Keratinocyte (primary cell): ENCODE measurements around the gene SPRY2. TPM values are rescaled to one million over a fixed set of nuclear protein-coding genes. Genes with fewer than 3 reads are reported as not detected.

Experiments used
- DNase-seq: peaks from one replicate; pipeline ENCODE4 v3.0.0-alpha.2; 2011; ENCODE audit warnings: low read depth, missing footprints, low spot score
- FAIRE-seq: peaks from 2 replicates; lab custom pipeline; 2011; peaks lifted over from hg19 to GRCh38; lab: Jason Lieb, UNC
- H2AFZ ChIP-seq: 2 replicates; pipeline ENCODE4 v1.6.0; 2012; ENCODE audit warnings: low read length, control low read depth, inconsistent platforms; ENCODE audit not compliant: control insufficient read depth
- H3K27ac ChIP-seq: 2 replicates; pipeline ENCODE4 v1.5.1; 2011; ENCODE audit warnings: low read length; ENCODE audit not compliant: control insufficient read depth, insufficient read depth
- H3K27me3 ChIP-seq: 3 replicates; pipeline ENCODE4 v1.6.0; 2011; ENCODE audit warnings: low read length; ENCODE audit not compliant: control insufficient read depth, insufficient read depth; ENCODE audit errors: extremely low read depth
- H3K36me3 ChIP-seq, 2 experiments: 2 replicates in 1 of 2; 3 replicates in 1 of 2; pipeline ENCODE4 v1.5.1; 2011; ENCODE audit warnings: low read length in 2 of 2, mild to moderate bottlenecking in 1 of 2; ENCODE audit not compliant: control insufficient read depth in 2 of 2, insufficient read depth in 2 of 2; ENCODE audit errors: extremely low read depth in 1 of 2
- H3K4me1 ChIP-seq: 3 replicates; pipeline ENCODE4 v1.5.1; 2011; ENCODE audit warnings: low read length; ENCODE audit not compliant: control insufficient read depth, insufficient read depth; ENCODE audit errors: extremely low read depth
- H3K4me2 ChIP-seq: 3 replicates; pipeline ENCODE4 v1.6.0; 2011; ENCODE audit warnings: low read depth, low read length; ENCODE audit not compliant: control insufficient read depth, insufficient read depth; ENCODE audit errors: extremely low read depth
- H3K4me3 ChIP-seq, 3 experiments: fragments of 200-600 bp in 1 of 3; sonication (generic) in 1 of 3; 2 replicates in 2 of 3; 3 replicates in 1 of 3; pipeline ENCODE4 v1.5.1; 2011 to 2016; ENCODE audit warnings: low read length in 3 of 3, mild to moderate bottlenecking in 3 of 3, control low read depth in 2 of 3, inconsistent platforms in 1 of 3, low read depth in 1 of 3, mixed read lengths in 1 of 3, mixed run types in 1 of 3, moderate library complexity in 1 of 3; ENCODE audit not compliant: control insufficient read depth in 2 of 3, insufficient read depth in 2 of 3; ENCODE audit errors: extremely low read depth in 1 of 3
- H3K79me2 ChIP-seq: 2 replicates; pipeline ENCODE4 v1.6.0; 2012; ENCODE audit warnings: low read length; ENCODE audit not compliant: control insufficient read depth, insufficient read depth
- H3K9ac ChIP-seq: 3 replicates; pipeline ENCODE4 v1.6.0; 2011; ENCODE audit warnings: low read length; ENCODE audit not compliant: control insufficient read depth, insufficient read depth; ENCODE audit errors: extremely low read depth
- H3K9me1 ChIP-seq: 3 replicates; pipeline ENCODE4 v1.6.0; 2011; ENCODE audit warnings: low read length; ENCODE audit not compliant: control insufficient read depth, insufficient read depth; ENCODE audit errors: extremely low read depth
- H3K9me3 ChIP-seq: 2 replicates; pipeline ENCODE4 v1.5.1; 2012; ENCODE audit warnings: low read depth, low read length; ENCODE audit not compliant: control insufficient read depth
- H4K20me1 ChIP-seq: 3 replicates; pipeline ENCODE4 v1.6.0; 2011; ENCODE audit warnings: low read length; ENCODE audit not compliant: control insufficient read depth, insufficient read depth; ENCODE audit errors: extremely low read depth
- EZH2 ChIP-seq: IDR thresholded peaks from one replicate; pipeline ENCODE4 v1.6.1; 2012; ENCODE audit warnings: inconsistent platforms, mild to moderate bottlenecking, low read length, moderate library complexity
- dilution Hi-C: fragments of 300-500 bp; cut with MboI; formaldehyde crosslinking; loops from one replicate; pipeline ENCODE4 v1.7.0; 2020; ENCODE audit warnings: low sequenced_read_pairs; ENCODE audit not compliant: extremely low pct_ligation_motif_present
- polyA plus RNA-seq, 5 experiments: library from polyadenylated mRNA; depleted of rRNA in 3 of 5; stranded (reverse) in 3 of 5; stranded (forward) in 1 of 5; unstranded in 1 of 5; fragments of >200 nt; gene quantifications; 1 replicate in 1 of 5; 2 replicates in 3 of 5; 3 replicates in 1 of 5; pipeline versions ENCODE4 v1.2.1 to v1.2.3, GENCODE V29; 2011 to 2012; ENCODE audit warnings: missing spikeins in 2 of 5, low read depth in 1 of 5, low replicate concordance in 1 of 5
- small RNA-seq, 3 experiments: library from RNA; depleted of rRNA; stranded (forward); fragments of <200 nt; gene quantifications; one replicate each; pipeline ENCODE3, GENCODE V24; 2012; ENCODE audit warnings: low read depth in 3 of 3, low replicate concordance in 1 of 3; ENCODE audit not compliant: insufficient read length in 3 of 3
- TF ChIP-seq, protein P1 (sequence below), 3 experiments: IDR thresholded peaks in 1 of 3; conservative IDR thresholded peaks in 1 of 3; optimal IDR thresholded peaks in 1 of 3; 2 replicates in 2 of 3; 3 replicates in 1 of 3; pipeline versions ENCODE3 to v1.5.1; 2011; ENCODE audit warnings: low read length in 3 of 3, mild to moderate bottlenecking in 3 of 3, moderate library complexity in 2 of 3, control low read depth in 1 of 3, inconsistent platforms in 1 of 3; ENCODE audit not compliant: insufficient read depth in 2 of 3; ENCODE audit errors: extremely low read depth in 1 of 3

SPRY2 gene
- polyA plus RNA-seq, 1 donor (not counting 4 experiments of a cell fraction or from before 2014, with no cell fraction given) = 28.4 TPM

GRCh38 chr13:80290591-80290990, 50.3 kb downstream of the SPRY2 start:
- Histone ChIP-seq H4K20me1 (no peaks in the 10 kb centered on the region), H3K9ac (no peak overlapping the region), H3K27me3 (no peaks in the 10 kb centered on the region), H3K4me1 (no peaks in the 10 kb centered on the region), H3K9me1 (no peaks in the 10 kb centered on the region), H3K36me3 (no peaks in the 10 kb centered on the region), H3K9me3 (no peaks in the 10 kb centered on the region), H3K4me2 (no peak overlapping the region), H3K4me3 (no peak overlapping the region), H2AFZ (no peak overlapping the region), H3K79me2 (no peaks in the 10 kb centered on the region), H3K27ac (no peak overlapping the region)
- no peak for TF ChIP-seq EZH2
- TF ChIP-seq, protein P1, sequence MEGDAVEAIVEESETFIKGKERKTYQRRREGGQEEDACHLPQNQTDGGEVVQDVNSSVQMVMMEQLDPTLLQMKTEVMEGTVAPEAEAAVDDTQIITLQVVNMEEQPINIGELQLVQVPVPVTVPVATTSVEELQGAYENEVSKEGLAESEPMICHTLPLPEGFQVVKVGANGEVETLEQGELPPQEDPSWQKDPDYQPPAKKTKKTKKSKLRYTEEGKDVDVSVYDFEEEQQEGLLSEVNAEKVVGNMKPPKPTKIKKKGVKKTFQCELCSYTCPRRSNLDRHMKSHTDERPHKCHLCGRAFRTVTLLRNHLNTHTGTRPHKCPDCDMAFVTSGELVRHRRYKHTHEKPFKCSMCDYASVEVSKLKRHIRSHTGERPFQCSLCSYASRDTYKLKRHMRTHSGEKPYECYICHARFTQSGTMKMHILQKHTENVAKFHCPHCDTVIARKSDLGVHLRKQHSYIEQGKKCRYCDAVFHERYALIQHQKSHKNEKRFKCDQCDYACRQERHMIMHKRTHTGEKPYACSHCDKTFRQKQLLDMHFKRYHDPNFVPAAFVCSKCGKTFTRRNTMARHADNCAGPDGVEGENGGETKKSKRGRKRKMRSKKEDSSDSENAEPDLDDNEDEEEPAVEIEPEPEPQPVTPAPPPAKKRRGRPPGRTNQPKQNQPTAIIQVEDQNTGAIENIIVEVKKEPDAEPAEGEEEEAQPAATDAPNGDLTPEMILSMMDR (optimal IDR thresholded peaks at IDR 0.05 in 1 of 3, IDR thresholded peaks at IDR 0.05 in 1 of 3, conservative IDR thresholded peaks at IDR 0.05 in 1 of 3; ENCODE audit: extremely low read depth in 1 of 3, insufficient read depth in 2 of 3, low read length in 3 of 3) = no peak
- DNase-seq (no peak), FAIRE-seq (no peak)
- dilution Hi-C loops = no loop called here

Small RNA genes within 50 kb of the gene (small RNA-seq; reads per million reads assigned to genes)
- 0 to 1.8 (median 0.20) reads per million in 3 experiments for gene RNU6-61P
